ENCODE results near the gene SEMA4A.
A peak's percentile ranks its signal among the peaks of the same experiment; 100 is the strongest.
"Not testable (repeated sequence)": the region's sequence is repeated elsewhere in the genome, so short reads cannot be mapped to it uniquely, and the experiment has no call there.

Gene SEMA4A

DNA sequence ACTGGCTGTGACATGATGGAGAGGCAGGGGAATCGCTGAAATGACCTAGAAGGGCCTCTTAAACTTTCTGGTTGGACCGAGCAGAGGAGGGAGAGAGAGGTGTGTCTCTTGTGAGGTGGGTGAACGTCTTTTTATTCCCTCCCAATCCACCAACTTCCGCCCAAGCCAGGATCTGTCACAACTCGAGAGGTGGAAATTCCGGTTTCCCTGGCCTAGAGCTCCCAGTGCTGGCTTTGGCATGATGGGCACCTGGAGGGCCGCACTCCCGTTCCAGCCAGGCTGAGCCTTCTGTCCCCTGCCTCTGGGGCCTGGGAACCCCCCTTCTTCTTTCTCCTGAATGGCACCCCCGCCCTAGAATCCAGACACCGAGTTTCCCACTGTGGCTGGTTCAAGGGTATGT, at the start of gene SEMA4A:
TSS of gene SEMA4A (plus strand) at position 224 of the 400 bp plus-strand sequence. CDS start 994 bp downstream, outside the sequence.
- no peak for DNase-seq (ENCODE audit: low read depth)

DNA sequence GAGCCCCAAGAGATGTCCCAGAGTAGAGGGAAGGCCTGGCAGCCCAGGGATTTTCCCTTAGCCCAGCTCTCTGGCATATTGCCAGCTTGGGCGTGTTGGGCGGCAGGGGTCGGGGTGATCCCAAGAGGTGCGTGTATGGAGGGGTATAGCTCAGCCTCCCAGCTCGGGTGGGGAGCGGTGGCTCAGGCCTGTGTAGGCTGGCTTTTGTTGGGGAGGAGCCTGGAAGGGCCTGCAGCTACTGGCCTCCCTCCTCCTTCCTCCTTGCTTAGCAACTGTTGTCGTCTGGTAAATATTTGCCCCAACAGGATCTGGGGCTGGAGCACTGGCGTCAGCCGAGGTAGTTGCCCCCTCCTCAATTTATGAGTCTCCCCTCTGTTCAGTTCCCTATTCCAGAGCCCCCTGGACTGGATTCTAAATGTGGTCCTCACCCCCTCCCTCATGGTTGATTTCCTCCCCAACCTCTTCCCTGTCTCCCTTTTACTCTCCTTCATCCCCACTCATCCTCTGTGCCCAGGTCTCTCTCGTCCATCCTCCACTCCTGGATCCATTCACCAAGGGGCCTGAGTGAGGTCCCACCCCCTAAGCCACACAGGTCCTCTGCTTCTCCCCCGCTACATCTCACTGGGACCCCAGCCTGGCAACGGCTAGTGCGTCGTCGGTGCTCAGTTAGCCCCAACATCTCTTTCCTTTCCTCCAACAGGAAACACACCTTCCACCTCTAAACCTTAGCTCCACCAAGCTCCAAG, 49.1 kb upstream of the SEMA4A start:
- peak; percentile 84 for DNase-seq (ENCODE audit: low read depth)

DNA sequence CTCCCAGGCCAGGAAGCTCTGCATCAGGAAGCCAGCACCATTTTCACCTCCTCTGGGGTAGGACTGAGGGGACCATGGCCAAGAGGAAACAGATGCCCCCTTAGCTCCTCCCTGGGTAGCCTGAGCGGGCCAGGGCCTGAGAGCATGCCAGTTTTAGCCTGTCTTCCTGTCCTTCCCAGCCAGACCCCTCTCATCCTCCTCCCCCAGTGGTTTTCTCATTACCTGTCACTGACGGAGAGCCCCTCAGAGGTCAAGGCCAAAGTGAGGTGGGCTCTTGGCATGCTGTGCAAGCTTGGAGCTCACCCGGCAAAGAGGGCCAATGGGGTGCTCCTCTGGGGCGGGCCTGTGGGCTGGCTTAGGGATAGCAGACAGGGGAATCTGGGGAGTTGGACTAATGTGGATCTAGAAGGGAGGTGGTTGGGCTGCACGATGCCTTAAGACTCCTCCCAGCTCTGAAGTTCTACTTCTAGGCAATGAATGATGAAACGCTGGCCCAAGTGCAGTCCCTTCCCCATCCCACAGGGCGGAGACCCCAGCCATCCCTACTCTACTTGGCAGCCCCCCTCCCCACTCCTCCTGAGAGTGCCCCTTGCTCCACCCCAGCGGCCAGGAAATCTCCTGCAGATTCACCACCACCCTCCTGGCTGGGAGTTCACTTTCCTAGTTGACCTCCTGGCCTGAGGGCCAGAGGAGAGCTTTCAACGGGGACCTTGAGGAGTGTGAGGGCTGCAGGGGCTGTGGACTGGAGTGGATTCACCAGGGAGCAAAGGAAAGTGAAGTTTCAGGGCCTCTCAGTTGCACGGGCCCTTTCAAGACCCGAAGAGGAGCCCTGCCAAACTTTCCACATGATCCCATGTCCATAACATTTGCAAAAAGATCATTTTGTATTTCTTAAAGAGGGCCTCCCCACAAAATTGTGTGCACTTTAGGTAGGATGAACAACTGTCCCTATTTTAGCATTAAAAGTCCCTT, 48.2 kb upstream of the SEMA4A start:
- DNase-seq (ENCODE audit: low read depth) = peak; percentile 76

DNA sequence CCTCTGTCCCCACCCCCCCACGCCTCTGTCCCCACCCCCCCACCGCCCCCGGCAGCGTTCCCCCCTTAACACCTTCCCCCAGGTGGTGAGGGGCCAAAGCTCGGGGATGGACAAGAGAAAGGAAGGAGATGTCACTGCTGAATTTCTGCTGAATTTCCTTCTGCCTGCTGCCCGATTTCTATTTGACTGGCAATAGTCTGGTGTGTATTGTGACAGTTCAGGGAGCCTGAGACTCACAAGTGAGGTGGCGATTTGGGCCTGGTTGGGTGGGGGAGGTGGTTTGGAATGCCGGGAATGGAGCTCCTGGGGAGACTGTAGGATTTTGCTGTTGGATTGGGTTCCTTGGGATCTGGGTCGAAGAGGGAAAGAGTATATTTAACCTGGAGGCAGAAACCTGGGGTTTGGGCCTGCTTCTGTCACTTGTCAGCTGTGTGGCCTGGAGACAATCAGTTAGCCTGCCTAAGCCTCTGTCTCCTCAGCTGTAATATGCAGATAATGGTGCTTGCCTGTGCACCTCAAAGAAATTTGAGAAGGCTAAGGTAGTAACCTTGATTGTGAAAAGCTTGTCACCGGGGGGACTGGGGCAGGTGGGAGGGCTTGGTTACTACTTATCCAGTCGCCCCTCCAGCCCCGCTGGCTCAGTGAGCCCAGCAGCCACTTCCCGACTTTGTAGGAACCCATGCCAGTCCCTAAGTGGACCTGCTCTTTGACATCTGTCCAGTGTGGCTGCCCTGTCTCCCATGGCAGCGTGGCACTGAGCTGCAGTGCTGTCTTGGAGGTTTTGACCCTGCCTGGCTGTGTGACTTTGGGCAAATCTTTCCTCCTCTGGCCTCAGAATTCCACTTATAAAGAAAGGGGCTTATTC, 46.5 kb upstream of the SEMA4A start:
- no peak for DNase-seq (ENCODE audit: low read depth)

DNA sequence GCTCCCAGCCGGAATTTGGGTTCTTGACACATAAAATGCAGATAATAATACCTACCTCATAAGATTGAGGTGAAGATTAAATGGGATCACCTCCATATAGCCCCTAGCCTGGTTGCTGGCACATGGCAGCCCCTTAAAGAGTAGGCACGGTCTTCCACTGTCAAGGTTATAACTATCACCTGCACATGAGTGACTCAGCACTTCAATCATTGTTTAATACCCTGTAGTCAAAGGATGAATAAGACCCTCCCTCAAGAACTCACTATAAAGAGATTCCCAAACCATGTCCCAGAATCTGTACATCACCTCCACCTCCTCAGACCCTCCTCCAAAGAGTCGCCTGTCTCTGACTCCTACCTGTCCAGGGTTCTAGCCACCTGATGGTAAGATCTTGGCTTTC, 45.3 kb upstream of the SEMA4A start:
- no peak for DNase-seq (ENCODE audit: low read depth)

DNA sequence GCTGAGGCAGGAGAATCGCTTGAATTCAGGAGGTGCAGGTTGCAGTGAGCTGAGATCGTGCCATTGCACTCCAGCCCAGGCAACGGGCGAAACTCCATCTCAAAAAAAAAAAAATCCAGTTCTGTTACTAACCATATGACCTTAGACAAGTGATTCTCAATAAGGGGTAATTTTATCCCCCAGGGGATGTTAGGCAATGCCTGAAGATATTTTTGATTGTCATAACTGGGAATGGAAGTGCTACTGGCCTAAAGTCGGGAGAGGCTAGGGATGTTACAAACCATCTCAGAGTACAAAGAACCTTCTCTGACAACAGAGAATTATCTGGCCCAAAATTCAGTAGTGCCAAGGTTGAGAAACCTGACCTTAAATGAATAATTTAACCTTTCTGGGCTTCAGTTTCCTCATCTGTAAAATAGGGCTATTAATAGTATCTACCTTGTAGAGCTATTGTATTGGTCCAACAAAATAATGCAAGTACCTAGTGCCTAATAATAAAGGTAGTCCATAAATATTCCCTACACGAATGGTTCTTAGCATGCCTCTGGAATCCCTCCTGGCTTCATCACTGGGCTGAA, 44.6 kb upstream of the SEMA4A start:
- DNase-seq (ENCODE audit: low read depth) = no peak

DNA sequence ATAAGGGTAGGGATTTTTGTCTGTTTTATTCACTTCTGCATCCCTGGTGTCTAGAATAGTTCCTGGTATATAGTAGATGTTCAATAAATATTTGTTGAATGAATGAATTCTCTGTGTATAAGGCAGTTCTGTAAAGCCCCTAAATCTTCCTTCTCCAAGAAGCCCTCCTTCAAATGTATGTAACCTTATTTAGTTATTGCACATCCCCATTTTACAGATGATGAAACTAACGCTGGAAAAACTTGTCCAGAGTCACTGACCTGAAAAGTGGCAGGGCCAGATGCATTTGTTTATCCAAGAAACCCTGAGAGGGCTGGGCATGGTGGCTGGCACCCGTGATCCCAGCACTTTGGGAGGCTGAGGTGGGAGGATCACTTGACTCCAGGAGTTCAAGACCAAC, 43.1 kb upstream of the SEMA4A start:
- no peak for DNase-seq (ENCODE audit: low read depth)

DNA sequence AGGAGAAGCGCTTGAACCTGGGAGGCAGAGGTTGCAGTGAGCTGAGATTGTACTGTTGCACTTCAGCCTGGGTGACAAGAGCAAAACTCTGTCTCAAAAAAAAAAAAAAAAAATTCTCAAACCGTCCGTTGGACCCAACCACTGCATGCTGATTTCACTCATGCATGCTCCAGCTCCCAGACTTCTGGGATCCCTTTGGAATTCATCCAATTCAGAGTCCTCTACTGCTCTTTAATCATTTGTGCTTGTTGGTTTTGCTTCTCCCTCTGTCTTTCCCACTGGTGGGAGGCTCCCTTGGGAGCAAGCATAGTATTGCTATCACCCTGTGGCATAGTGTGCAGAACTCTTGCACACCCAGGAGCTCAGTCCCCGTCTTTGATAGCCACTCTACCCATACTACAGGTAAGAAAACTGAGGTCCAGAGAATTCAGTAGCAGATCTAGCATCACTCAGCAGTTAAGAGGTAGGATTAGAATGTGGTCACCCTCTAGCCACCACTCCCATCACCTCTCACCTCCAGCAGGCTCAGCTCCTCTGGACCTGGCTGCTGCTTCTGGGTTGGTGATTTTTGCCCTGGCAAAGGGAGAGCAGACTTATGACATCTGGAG, 41.9 kb upstream of the SEMA4A start:
- DNase-seq (ENCODE audit: low read depth) = no peak

DNA sequence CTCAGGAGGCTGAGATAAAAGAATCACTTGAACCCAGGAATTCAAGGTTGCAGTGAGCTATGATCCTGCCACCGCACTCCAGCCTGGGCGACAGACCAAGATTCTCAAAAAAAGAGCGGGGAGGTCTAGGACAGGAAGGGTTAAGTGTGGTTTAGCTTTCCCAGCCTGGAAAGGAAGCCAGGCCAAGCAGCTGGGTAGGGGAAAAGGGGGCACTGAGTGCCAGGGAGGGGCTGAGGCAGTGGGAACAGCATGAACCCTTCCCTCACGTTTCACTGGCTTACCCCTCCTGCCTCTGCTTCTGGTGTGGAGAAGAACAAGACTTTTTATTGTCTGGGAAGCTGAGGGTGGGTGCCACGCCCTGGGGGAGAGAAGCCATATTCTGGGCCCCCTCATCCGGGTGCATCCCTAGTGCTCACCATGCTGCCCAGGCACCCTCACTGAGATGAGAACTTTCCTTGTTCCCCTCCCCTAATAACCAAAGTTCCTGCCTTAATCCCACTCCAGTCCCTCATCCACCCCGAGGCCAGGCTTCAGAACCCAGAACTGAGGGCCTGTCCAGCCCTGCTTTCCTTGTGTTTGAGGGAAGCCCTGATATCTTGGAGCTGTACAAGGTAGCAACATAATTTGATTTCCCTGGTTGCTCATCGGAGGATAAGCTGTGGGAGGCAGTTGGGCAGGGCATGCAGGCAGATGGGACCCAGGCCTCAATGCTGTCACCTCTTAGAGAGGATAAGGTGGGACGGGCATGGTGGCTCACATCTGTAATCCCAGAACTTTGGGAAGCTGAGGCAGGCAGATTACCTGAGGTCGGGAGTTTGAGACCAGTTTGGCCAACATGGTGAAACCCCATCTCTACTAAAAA, 40.9 kb upstream of the SEMA4A start:
- no peak for DNase-seq (ENCODE audit: low read depth)

DNA sequence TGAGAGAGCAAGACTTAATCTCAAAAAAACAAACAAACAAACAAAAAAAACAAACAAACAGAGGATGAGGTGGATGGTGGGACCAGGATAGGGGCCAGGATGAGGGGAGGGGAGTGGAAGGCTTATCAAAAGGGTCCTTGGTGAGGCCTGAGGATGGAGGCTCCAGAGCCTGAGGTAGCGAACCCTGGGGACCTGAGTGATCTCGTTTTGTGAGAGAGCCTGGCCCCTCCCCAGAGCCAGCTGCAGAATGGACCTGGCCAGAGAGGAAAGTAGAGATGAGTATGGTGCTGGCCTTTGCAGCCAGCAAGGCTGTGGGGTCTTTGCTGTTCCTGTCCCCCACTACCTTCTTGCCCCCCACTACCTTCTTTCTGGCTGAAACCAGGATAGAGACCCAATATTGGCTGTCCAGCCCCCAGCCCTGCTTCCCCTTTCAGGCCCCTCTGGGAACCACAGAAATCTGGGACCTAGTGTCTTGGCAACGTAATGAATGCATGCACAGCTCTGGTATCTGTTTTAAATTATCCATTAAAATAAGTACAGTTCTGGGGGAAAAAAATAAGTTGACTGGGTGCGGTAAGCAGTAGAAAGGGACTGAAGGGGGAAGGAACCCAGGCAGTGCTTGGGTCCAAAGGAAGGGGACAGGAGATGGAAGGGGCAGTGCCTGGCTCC, 40.0 kb upstream of the SEMA4A start:
- DNase-seq (ENCODE audit: low read depth) = no peak

DNA sequence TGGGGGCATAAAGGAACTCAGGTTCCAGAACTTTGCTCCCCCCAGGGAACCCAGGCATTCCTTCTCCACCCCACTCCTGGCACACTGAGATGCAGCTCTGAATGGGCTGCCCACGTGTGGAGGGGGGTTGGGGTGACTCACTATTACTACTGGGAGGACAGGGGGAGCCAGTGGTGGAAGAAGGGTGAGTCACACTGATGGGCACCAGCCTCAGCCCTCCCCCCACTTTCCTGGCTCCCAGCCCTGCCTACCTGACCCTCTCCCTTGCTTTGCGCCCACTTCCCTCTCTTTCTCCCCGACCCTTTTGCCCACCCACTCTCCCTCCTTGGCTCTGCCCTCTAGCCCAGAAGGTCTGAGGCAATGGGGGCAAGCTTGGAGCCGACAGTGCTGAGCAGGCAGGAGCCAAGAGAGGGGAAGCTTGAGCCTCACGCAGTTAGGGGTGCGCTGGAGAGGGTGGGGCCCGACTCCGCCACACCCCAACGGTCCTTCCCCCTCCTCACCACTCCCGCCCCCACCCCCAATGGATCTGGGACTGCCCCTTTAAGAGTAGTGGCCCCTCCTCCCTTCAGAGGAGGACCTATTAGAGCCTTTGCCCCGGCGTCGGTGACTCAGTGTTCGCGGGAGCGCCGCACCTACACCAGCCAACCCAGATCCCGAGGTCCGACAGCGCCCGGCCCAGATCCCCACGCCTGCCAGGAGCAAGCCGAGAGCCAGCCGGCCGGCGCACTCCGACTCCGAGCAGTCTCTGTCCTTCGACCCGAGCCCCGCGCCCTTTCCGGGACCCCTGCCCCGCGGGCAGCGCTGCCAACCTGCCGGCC, 39.1 kb upstream of the SEMA4A start, which contains the start of gene LMNA:
TSS of gene LMNA (plus strand) at position 611 of the 818 bp plus-strand sequence. CDS start 208 bp downstream, outside the sequence.
- DNase-seq (ENCODE audit: low read depth) = peak; percentile 93

DNA sequence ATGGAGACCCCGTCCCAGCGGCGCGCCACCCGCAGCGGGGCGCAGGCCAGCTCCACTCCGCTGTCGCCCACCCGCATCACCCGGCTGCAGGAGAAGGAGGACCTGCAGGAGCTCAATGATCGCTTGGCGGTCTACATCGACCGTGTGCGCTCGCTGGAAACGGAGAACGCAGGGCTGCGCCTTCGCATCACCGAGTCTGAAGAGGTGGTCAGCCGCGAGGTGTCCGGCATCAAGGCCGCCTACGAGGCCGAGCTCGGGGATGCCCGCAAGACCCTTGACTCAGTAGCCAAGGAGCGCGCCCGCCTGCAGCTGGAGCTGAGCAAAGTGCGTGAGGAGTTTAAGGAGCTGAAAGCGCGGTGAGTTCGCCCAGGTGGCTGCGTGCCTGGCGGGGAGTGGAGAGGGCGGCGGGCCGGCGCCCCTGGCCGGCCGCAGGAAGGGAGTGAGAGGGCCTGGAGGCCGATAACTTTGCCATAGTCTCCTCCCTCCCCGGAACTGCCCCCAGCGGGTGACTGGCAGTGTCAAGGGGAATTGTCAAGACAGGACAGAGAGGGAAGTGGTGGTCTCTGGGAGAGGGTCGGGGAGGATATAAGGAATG, 38.4 kb upstream of the SEMA4A start:
- DNase-seq (ENCODE audit: low read depth) = no peak

DNA sequence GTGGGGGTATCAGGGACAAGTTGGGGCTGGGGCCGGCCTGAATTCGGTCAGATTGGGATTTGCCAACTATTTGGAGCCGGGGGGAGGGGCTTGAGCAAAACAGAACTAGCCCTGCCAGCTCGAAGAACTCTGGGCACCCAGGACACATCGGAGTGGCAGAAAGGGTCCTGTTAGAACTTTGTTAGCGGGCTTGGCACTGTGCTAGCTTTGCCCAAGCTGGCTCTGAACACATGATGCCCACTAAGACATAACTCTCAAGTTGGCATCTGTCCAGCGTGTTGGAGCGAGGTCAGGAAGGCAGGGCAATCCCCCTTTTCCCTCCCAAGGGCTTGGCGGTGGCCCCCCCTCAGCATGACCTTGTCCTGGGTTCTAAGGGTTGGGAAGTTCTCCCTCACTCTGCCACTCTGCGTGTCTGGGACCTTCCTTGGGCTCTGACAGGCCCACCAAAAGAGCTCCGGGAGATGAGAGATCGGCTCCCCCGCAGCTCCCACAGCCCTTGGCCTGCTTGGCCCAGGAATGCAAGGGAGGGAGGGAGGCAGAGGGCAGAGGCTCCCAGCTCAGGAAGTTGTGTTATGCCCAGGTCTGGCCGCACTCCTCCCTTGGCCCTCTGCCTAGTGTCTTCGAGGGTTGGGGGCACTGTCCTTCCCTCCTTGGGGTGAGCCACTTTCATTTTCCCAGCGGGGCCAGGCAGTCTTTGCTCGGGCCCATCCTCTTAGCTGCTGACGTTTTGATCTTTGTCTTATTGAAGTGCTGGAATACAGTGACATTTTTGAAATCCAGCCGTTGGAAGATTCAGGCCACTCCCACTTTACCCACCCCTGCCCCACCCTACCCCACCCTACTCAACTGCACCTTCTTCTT, 37.6 kb upstream of the SEMA4A start:
- peak; percentile 39 for DNase-seq (ENCODE audit: low read depth)

DNA sequence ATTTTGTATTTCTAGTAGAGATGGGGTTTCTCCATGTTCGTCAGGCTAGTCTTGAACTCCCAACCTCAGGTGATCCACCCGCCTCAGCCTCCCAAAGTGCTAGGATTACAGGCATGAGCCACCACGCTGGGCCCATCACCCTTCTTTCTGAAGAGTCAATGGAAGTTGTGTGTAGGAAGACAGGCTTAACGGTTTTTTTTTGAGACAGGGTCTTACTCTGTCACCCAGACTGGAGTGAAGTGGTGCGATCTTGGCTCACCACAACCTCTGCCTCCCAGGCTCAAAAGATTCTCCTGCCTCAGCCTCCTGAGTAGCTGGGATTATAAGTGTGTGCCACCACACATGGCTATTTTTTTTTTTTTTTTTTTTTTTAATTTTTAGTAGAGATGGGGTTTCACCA, 36.7 kb upstream of the SEMA4A start:
- not testable (repeated sequence) for DNase-seq (ENCODE audit: low read depth)

DNA sequence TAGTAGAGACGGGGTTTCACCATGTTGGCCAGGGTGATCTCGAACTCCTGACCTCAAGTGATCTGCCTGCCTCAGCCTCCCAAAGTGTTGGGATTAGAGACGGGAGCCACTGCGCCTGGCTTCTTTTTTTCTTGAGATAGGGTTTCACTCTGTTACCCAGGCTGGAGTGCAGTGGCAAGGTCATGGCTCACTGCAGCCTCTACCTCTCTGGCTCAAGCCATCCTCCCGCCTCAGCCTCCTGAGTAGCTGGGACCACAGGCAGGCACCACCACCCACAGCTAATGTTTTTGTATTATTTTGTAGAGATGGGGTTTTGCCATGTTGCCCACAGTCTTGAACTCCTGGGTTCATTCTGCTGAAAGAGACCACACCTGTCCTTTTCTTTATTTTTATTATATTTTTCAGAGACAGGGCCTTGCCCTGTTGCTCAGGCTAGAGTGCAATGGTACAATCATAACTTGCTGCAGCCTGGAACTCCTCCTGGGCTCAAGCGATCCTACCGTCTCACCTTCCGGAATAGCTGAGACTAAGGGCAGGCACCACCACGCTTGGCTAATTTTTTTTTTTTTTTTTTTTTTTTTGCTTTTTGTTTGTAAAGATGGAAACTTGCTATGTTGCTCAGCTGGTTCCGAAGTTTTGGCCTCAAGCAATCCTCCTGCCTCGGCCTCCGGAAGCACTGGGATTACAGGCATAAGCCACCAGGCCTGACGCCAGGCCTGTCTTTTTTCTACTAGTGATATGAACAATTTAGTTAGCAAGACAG, 35.8 kb upstream of the SEMA4A start:
- DNase-seq (ENCODE audit: low read depth) = no peak

DNA sequence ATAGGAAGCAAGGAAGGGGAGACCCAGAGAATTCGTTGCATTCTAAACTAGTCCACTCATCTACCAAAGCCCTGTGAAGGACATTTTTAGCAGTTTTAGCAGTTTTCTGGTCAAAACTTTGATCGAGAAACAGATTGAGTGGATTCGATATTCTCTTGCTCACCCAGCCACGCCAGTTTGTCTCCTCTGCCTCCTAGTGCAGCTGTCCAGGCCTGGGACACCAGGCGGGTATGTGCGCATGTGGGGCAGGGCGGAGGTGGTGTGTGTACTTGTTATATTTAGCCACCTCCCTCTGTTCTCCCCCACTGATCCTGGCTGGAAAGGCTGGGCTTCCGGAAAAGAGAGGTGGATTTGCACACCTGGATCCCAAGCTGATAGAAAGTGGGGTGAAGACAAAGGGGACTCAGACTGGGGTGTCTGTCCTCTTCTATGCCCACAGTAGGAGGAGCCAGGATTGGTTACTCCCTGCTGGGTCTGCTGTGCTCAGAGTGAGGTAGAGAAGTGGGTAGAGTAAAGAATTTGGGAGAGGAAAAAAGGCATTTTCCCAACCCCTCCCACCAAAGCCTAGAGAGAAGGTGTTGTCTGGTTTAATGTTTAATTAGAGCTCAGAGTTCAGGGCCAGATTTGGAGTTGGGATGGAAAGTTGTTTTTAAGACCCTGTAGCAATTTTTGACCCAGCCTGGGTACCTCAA, 35.1 kb upstream of the SEMA4A start:
- DNase-seq (ENCODE audit: low read depth) = no peak

All from GM04504 (cell line).